HCT116 (cell line): ENCODE data around the gene HSPA1A.

Source experiments
- EZH2 ChIP-seq: fragments of 200-600 bp; sonication (generic); IDR thresholded peaks from 2 replicates; pipeline ENCODE4 v1.6.1; 2017; ENCODE audit warnings: antibody characterized with exemption, mixed run types
- EZH2phosphoT487 ChIP-seq: fragments of 200-600 bp; IDR thresholded peaks from 2 replicates; pipeline ENCODE4 v1.6.1; 2018; ENCODE audit warnings: antibody characterized with exemption, borderline replicate concordance
- JUND ChIP-seq: IDR thresholded peaks from 2 replicates; pipeline ENCODE4 v1.6.1; 2012
- POLR2A ChIP-seq: IDR thresholded peaks from 2 replicates; pipeline ENCODE4 v1.7.0; 2011; ENCODE audit warnings: borderline replicate concordance; ENCODE audit not compliant: insufficient read depth, insufficient read length; ENCODE audit errors: extremely low read depth
- POLR2AphosphoS5 ChIP-seq: IDR thresholded peaks from 2 replicates; pipeline ENCODE4 v1.6.1; 2011; ENCODE audit warnings: mild to moderate bottlenecking, low read depth, low read length, moderate library complexity
- SRF ChIP-seq: IDR thresholded peaks from 2 replicates; pipeline ENCODE4 v1.6.1; 2012; ENCODE audit warnings: low read depth
- TF ChIP-seq, protein P1 (sequence below): IDR thresholded peaks from 2 replicates; pipeline ENCODE4 v1.6.1; 2012
- TF ChIP-seq, protein P2 (sequence below), 3 experiments: fragments of 200-600 bp in 1 of 3; sonication (generic) in 1 of 3; IDR thresholded peaks in 2 of 3; conservative IDR thresholded peaks in 1 of 3; 2 replicates each; pipeline ENCODE4 v1.5.1; 2012 to 2017; ENCODE audit warnings: low read depth in 2 of 3, low read length in 2 of 3, antibody characterized with exemption in 1 of 3, borderline replicate concordance in 1 of 3, control low read depth in 1 of 3, mild to moderate bottlenecking in 1 of 3, mixed read lengths in 1 of 3, mixed run types in 1 of 3, moderate library complexity in 1 of 3; ENCODE audit not compliant: insufficient read depth in 1 of 3

DNA sequence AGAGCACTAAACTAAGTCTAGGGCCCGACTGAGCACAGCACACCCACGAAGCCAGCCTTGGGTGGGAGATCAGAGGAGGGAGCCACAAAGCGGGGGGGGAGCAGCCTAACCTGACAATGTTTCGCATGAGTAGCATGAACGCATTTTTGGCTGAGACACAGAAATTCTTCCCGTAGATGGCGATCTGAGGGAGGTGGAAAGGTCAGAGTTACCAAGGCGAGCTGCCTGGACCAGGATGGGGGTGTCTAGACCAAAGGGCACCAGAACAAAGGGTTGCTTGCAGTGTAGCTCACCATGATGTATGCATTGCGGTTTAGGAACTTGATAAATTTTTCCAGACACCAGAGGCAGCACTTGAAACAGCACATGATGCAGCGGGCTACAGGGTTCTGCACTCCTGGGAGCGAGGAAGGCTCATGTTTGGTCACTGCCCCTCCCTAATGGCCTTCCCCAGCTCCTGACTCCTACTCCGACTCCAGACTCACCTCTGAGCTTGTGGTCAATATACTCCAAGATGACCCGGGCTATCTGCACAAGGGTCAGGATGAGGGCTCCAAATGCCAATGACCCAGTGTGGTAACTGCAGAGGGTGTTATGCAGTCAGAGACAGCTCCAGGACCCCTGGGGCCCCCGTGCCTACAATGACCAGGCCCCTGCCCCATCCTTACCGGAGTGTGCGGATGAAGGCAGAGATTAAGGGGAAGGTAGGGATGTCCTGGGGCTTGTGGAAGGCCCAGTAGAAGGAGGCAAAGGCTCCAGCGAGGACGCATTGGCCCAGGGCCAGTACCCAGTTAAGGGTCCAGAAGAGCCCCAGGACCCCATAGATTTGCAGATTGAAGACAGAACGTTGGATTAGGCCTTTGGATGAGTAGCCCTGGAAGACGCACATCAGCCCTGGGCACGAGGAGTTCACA lies 50.1 kb downstream of the HSPA1A start:
- TF ChIP-seq, protein P1, sequence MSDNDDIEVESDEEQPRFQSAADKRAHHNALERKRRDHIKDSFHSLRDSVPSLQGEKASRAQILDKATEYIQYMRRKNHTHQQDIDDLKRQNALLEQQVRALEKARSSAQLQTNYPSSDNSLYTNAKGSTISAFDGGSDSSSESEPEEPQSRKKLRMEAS, result no peak
- TF ChIP-seq SRF, result no peak
- no peak for TF ChIP-seq POLR2A
- no peak for TF ChIP-seq POLR2AphosphoS5
- TF ChIP-seq, protein P2, sequence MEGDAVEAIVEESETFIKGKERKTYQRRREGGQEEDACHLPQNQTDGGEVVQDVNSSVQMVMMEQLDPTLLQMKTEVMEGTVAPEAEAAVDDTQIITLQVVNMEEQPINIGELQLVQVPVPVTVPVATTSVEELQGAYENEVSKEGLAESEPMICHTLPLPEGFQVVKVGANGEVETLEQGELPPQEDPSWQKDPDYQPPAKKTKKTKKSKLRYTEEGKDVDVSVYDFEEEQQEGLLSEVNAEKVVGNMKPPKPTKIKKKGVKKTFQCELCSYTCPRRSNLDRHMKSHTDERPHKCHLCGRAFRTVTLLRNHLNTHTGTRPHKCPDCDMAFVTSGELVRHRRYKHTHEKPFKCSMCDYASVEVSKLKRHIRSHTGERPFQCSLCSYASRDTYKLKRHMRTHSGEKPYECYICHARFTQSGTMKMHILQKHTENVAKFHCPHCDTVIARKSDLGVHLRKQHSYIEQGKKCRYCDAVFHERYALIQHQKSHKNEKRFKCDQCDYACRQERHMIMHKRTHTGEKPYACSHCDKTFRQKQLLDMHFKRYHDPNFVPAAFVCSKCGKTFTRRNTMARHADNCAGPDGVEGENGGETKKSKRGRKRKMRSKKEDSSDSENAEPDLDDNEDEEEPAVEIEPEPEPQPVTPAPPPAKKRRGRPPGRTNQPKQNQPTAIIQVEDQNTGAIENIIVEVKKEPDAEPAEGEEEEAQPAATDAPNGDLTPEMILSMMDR (IDR thresholded peaks at IDR 0.05 in 2 of 3, conservative IDR thresholded peaks at IDR 0.05 in 1 of 3; ENCODE audit: borderline replicate concordance in 1 of 3, insufficient read depth in 1 of 3, low read depth in 2 of 3, low read length in 2 of 3), result no peak
- TF ChIP-seq JUND, result no peak
- TF ChIP-seq EZH2phosphoT487, result no peak
- TF ChIP-seq EZH2, result no peak
